Trophoblast cell (in vitro differentiated cells and primary cell): ENCODE results near the gene NPR1.
A peak's percentile ranks its signal among the peaks of the same experiment; 100 is the strongest.
"Not testable (repeated sequence)": the region's sequence is repeated elsewhere in the genome, so short reads cannot be mapped to it uniquely, and the experiment has no call there.

Source experiments
- DNase-seq, 2 donors: peaks; one replicate each; pipeline ENCODE4 v3.0.0-alpha.2; 2016
- H2AFZ ChIP-seq: 2 replicates; pipeline ENCODE4 v1.6.1; 2013; ENCODE audit warnings: low read length, moderate library complexity, mild to moderate bottlenecking; ENCODE audit not compliant: insufficient read depth, poor library complexity
- H2AK5ac ChIP-seq: 2 replicates; pipeline ENCODE4 v1.6.1; 2013; ENCODE audit warnings: mild to moderate bottlenecking, low read length
- H2BK120ac ChIP-seq: 2 replicates; pipeline ENCODE4 v1.6.1; 2013; ENCODE audit warnings: low read length, mild to moderate bottlenecking, moderate library complexity; ENCODE audit not compliant: insufficient read depth, poor library complexity
- H2BK12ac ChIP-seq: 2 replicates; pipeline ENCODE4 v1.6.1; 2013; ENCODE audit warnings: mild to moderate bottlenecking, low read length, moderate library complexity
- H2BK5ac ChIP-seq: 2 replicates; pipeline ENCODE4 v1.6.1; 2013; ENCODE audit warnings: low read length, low read depth, moderate library complexity, mild to moderate bottlenecking; ENCODE audit not compliant: poor library complexity
- H3K14ac ChIP-seq: 2 replicates; pipeline ENCODE4 v1.6.1; 2013; ENCODE audit warnings: mild to moderate bottlenecking, low read length
- H3K18ac ChIP-seq: 2 replicates; pipeline ENCODE4 v1.6.1; 2013; ENCODE audit warnings: mild to moderate bottlenecking, low read length
- H3K23ac ChIP-seq: 2 replicates; pipeline ENCODE4 v1.6.1; 2013; ENCODE audit warnings: low read length
- H3K27ac ChIP-seq: 2 replicates; pipeline ENCODE4 v1.5.1; 2013; ENCODE audit warnings: low read depth, mild to moderate bottlenecking, inconsistent platforms, low read length, moderate library complexity
- H3K27me3 ChIP-seq: 2 replicates; pipeline ENCODE4 v1.6.1; 2013; ENCODE audit warnings: inconsistent platforms, mild to moderate bottlenecking, low read length, moderate library complexity; ENCODE audit not compliant: insufficient read depth
- H3K36me3 ChIP-seq, 2 experiments: 1 replicate in 1 of 2; 2 replicates in 1 of 2; pipeline ENCODE4 v1.6.1; 2013; ENCODE audit warnings: low read length in 2 of 2, mild to moderate bottlenecking in 2 of 2, moderate library complexity in 1 of 2; ENCODE audit not compliant: insufficient read depth in 2 of 2, control insufficient read depth in 1 of 2
- H3K4ac ChIP-seq: 2 replicates; pipeline ENCODE4 v1.6.1; 2013; ENCODE audit warnings: low read depth, mild to moderate bottlenecking, low read length, moderate library complexity
- H3K4me1 ChIP-seq, 2 experiments: 1 replicate in 1 of 2; 2 replicates in 1 of 2; pipeline ENCODE4 v1.6.1; 2013; ENCODE audit warnings: low read length in 2 of 2, mild to moderate bottlenecking in 2 of 2, moderate library complexity in 1 of 2; ENCODE audit not compliant: insufficient read depth in 2 of 2, control insufficient read depth in 1 of 2
- H3K4me2 ChIP-seq: 2 replicates; pipeline ENCODE4 v1.6.1; 2013; ENCODE audit warnings: inconsistent platforms, mild to moderate bottlenecking, low read length, moderate library complexity
- H3K4me3 ChIP-seq: 2 replicates; pipeline ENCODE4 v1.5.1; 2013; ENCODE audit warnings: mild to moderate bottlenecking, low read depth, low read length, inconsistent platforms
- H3K79me1 ChIP-seq: one replicate; pipeline ENCODE4 v1.6.1; 2013; ENCODE audit warnings: low read length
- H3K79me2 ChIP-seq: 2 replicates; pipeline ENCODE4 v1.6.1; 2013; ENCODE audit warnings: low read length, mild to moderate bottlenecking; ENCODE audit not compliant: control insufficient read depth, insufficient read depth, poor library complexity
- H3K9ac ChIP-seq: 2 replicates; pipeline ENCODE4 v1.6.1; 2013; ENCODE audit warnings: mild to moderate bottlenecking, low read length
- H3K9me3 ChIP-seq: 2 replicates; pipeline ENCODE4 v1.6.1; 2013; ENCODE audit warnings: low read depth, mild to moderate bottlenecking, control low read depth, inconsistent platforms, low read length; ENCODE audit not compliant: insufficient read depth
- H4K12ac ChIP-seq: 2 replicates; pipeline ENCODE4 v1.6.1; 2013; ENCODE audit warnings: low read depth, mild to moderate bottlenecking, low read length, moderate library complexity
- H4K8ac ChIP-seq: 2 replicates; pipeline ENCODE4 v1.6.1; 2013; ENCODE audit warnings: low read depth, mild to moderate bottlenecking, low read length, moderate library complexity
- H4K91ac ChIP-seq: one replicate; pipeline ENCODE4 v1.6.1; 2013; ENCODE audit warnings: low read depth, mild to moderate bottlenecking, low read length, moderate library complexity
- WGBS: extraction: QIAGEN DNeasy Blood & Tissue Kit; methylation state at CpG from one replicate; pipeline ENCODE4 v1.1.7; 2013; ENCODE audit warnings: missing lambda C conversion rate; ENCODE audit not compliant: insufficient read length, insufficient coverage; ENCODE audit errors: extremely low coverage; 5-methylcytosine and 5-hydroxymethylcytosine counted together

NPR1 gene

DNA sequence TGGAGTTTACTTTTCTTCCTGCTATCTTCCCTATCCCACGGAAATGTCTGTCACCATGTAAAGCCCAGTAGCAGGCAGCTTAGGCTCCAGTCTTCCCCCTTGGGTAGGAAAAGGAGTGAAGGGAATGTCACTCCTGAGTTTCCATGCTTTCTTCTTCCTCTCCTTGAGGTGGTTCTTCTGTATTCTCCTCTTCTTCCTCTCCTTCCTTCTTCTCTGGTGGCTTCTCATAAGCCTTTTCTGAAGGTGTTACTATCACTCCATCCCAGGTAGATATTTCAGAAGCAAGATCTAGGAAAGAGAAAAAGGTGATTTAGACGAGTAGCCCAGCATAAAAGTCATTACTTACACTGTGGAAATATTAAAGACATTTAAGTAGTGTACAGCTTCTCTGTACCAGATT is 16.2 kb upstream of the NPR1 start:
- Histone ChIP-seq H2AK5ac (no peak overlapping the region), H3K27ac (no peak overlapping the region), H4K91ac (no peak overlapping the region), H3K4me1 (peaks cover 2 to 3% of the 10 kb centered on the region in 2 experiments), H2BK5ac (no peak overlapping the region), H2BK120ac (no peak overlapping the region), H3K4me3 (no peak overlapping the region), H3K18ac (no peak overlapping the region), H3K9ac (no peak overlapping the region), H3K4ac (no peak overlapping the region), H3K79me2 (peaks cover 3% of the 10 kb centered on the region), H3K4me2 (no peak overlapping the region), H3K9me3 (no peaks in the 10 kb centered on the region), H4K12ac (no peak overlapping the region), H3K23ac (no peak overlapping the region), H3K14ac (no peak overlapping the region), H2AFZ (no peak overlapping the region), H3K27me3 (no peaks in the 10 kb centered on the region), H3K79me1 (peaks cover 3% of the 10 kb centered on the region), H4K8ac (no peak overlapping the region), H3K36me3 (peaks cover 39 to 59% of the 10 kb centered on the region in 2 experiments), H2BK12ac (no peak overlapping the region)
- no peak for DNase-seq
- WGBS: no CpG with 5 or more reads among the region's 2 CpGs

- Histone ChIP-seq H3K27me3 (no peaks in the 10 kb centered on the region), H2AFZ (no peak overlapping the region), H3K4ac (no peak overlapping the region), H3K79me1 (peaks cover 3% of the 10 kb centered on the region), H4K91ac (no peak overlapping the region), H3K4me3 (no peak overlapping the region), H3K4me2 (no peak overlapping the region), H3K9me3 (no peaks in the 10 kb centered on the region), H3K36me3 (peaks cover 41 to 65% of the 10 kb centered on the region in 2 experiments), H4K8ac (no peak overlapping the region), H3K27ac (no peak overlapping the region), H4K12ac (no peak overlapping the region), H3K14ac (no peak overlapping the region), H2BK120ac (no peak overlapping the region), H3K23ac (no peak overlapping the region), H2BK5ac (no peak overlapping the region), H3K18ac (no peak overlapping the region), H3K4me1 (peaks cover 2% of the 10 kb centered on the region in 2 experiments), H3K79me2 (peaks cover 3% of the 10 kb centered on the region), H2BK12ac (no peak overlapping the region), H2AK5ac (no peak overlapping the region), H3K9ac (no peak overlapping the region)
- peak in 1 of 2 donors; percentile 34 for DNase-seq
- WGBS: no CpG with 5 or more reads among the region's 5 CpGs
Measured at GRCh38 chr1:153663211-153663610, 15.3 kb upstream of the NPR1 start.

DNA sequence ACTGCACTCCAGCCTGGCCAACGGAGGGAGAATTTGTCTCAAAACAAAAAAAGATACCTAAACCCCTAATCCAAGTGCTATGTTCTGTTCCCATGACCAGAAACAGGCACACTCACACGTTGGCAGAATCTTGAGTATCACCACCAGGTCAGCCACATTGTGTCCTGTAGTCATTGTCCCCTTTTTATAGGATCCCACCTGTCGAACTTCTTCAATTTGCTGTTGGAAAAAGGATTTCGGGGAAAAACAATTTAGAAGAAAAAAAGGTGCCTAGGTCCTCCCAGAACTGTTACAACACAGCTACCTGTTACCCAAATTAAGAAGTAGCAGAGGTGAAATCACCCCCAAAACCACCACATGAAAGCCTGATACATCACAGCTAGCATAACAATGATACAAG is 11.0 kb upstream of the NPR1 start:
- peaks cover 8% of the 10 kb centered on the region for H3K79me2 ChIP-seq
- H3K27ac ChIP-seq: no peak overlapping the region
- no peak overlapping the region for H4K12ac ChIP-seq
- peaks cover 0 to 2% of the 10 kb centered on the region in 2 experiments for H3K4me1 ChIP-seq
- no peak overlapping the region for H2BK5ac ChIP-seq
- peaks cover 43 to 60% of the 10 kb centered on the region in 2 experiments for H3K36me3 ChIP-seq
- no peak overlapping the region for H2AK5ac ChIP-seq
- no peak overlapping the region for H4K91ac ChIP-seq
- H3K9ac ChIP-seq: no peak overlapping the region
- no peak overlapping the region for H3K18ac ChIP-seq
- DNase-seq: no peak
- no peak overlapping the region for H3K4me2 ChIP-seq
- no peak overlapping the region for H2AFZ ChIP-seq
- peaks cover 5% of the 10 kb centered on the region for H3K79me1 ChIP-seq
- no peaks in the 10 kb centered on the region for H3K9me3 ChIP-seq
- H3K23ac ChIP-seq: no peak overlapping the region
- H2BK12ac ChIP-seq: no peak overlapping the region
- no CpG with 5 or more reads among the region's 4 CpGs for WGBS
- no peaks in the 10 kb centered on the region for H3K27me3 ChIP-seq
- no peak overlapping the region for H3K14ac ChIP-seq
- H4K8ac ChIP-seq: no peak overlapping the region
- H2BK120ac ChIP-seq: no peak overlapping the region
- no peak overlapping the region for H3K4ac ChIP-seq
- no peak overlapping the region for H3K4me3 ChIP-seq

GRCh38 chr1:153668672-153669071 is 9.8 kb upstream of the NPR1 start:
- not testable (repeated sequence) for H4K91ac ChIP-seq, H3K18ac ChIP-seq, H3K27me3 ChIP-seq, H3K9me3 ChIP-seq, H2BK12ac ChIP-seq, H3K4me2 ChIP-seq, H2AFZ ChIP-seq, H2BK120ac ChIP-seq, H3K14ac ChIP-seq, H3K79me1 ChIP-seq, H3K9ac ChIP-seq, DNase-seq, H3K4me3 ChIP-seq, H3K4me1 ChIP-seq, H3K23ac ChIP-seq, H3K27ac ChIP-seq, H4K12ac ChIP-seq, H4K8ac ChIP-seq, H3K79me2 ChIP-seq, H2BK5ac ChIP-seq, H2AK5ac ChIP-seq
- Histone ChIP-seq H3K4ac (peak overlapping the region; percentile 67), H3K36me3 (peaks cover 34 to 50% of the 10 kb centered on the region in 2 experiments)
- no CpG with 5 or more reads among the region's 8 CpGs for WGBS
